Measurements from ENCODE around the gene GYPE. TPM values are rescaled to one million over a fixed set of nuclear protein-coding genes. Genes with fewer than 3 reads are reported as not detected.
"Not testable (repeated sequence)": the region's sequence is repeated elsewhere in the genome, so short reads cannot be mapped to it uniquely, and the experiment has no call there.

GYPE gene
- total RNA-seq, 2 experiments from 2014 or later, result not detected

DNA sequence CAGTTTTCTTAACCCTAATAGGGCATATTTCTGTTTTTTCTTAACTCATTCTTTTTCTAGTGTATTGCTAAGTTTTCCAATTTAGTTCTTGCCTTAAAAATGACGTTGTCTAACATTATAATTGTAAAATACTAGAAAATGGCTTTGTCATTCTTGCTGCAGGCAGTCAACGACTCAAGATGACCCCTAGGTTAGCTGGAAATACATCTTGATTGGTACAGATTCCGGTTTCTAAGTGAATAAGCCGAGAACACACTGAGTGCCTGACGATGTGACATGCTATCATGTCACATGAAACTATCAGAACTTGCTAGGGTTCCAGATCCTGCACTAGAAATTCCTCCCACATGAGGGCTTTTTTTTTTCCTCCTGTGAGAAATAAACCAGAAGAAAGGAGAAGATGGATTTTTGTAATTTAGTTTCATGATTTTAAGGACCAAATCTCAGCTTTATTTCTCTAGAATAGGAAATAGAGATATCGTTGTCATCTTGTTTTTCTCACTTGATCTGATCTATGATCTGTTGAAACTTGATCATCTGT, 49.3 kb downstream of the GYPE start:
- H3K36me3 Mint-ChIP-seq (ENCODE audit: low read depth); POLR2A ChIA-PET; H3K27ac Mint-ChIP-seq; H3K4me1 Mint-ChIP-seq; H3K9me3 Mint-ChIP-seq; DNase-seq; H3K4me3 Mint-ChIP-seq; CTCF ChIA-PET; H3K27me3 Mint-ChIP-seq: not testable (repeated sequence)

DNA sequence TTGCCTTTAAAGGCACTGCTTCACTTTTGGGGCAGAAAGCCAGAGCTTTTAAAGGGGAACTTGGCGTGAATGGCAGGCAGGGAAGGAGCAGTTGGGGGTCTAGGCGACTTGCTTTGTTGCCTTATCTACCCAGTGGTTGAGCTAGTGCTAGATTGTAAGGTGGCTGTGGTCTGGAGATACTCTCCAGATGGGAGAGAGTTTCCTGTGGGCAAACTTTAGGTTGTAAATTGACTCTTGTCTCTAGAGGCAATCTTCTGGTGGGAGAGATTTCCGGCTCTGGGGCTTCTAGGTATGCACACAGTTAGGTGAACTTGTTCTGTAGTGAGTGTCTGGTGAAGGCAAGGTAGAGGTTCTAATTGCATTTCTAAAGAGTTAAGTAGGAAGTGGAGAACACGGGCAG, 50.7 kb downstream of the GYPE start:
- POLR2A ChIA-PET; H3K27me3 Mint-ChIP-seq; H3K4me3 Mint-ChIP-seq; CTCF ChIA-PET; H3K9me3 Mint-ChIP-seq; H3K27ac Mint-ChIP-seq; DNase-seq; H3K36me3 Mint-ChIP-seq (ENCODE audit: low read depth); H3K4me1 Mint-ChIP-seq: not testable (repeated sequence)

DNA sequence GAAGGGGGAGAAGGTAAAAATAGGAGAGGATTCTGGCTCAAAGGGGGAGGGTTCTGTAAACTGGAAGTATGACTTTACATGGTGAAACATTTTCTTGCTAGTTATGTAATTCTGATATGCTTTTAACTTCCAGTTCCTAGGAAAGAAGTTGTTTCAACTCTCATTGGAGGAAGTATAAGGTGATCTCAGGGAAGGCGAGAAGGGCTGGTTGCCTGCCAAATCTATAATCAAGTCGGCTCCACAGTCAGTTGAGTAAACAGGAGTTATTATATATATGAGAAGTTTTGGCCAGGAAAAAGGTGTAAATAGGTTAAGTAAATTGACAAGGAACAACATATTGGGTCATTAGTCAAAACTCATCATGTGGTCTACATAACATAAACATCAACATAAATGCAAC, 56.1 kb downstream of the GYPE start:
- H3K27me3 Mint-ChIP-seq, CTCF ChIA-PET: not testable (repeated sequence)

DNA sequence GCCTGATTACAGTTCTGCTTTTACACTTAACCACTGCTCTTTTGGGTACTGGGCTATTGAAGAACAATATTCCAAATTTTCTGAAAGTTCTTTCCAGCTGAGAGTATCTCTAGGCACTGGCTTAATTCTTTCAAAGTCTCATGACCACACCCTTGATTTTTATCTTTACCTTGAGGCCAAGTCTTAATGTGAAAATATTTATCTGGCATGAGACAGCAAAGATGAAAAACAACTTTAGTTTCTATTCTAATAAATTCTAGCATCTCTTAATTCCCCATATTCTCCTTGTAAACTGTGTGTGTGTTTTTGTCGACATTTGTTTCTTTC, 61.9 kb downstream of the GYPE start:
- H3K27ac Mint-ChIP-seq; H3K4me1 Mint-ChIP-seq; H3K27me3 Mint-ChIP-seq; H3K36me3 Mint-ChIP-seq (ENCODE audit: low read depth); POLR2A ChIA-PET; DNase-seq; H3K9me3 Mint-ChIP-seq; H3K4me3 Mint-ChIP-seq: not testable (repeated sequence)
- CTCF ChIA-PET, result interaction anchor here (0.6 kb wide), 1 partner anchor 711 kb away, joined by 4 read pairs; no protein-coding TSS in a partner anchor

More for the DNA sequence above, 56.1 kb downstream of the GYPE start:
- H3K9me3 Mint-ChIP-seq; H3K4me3 Mint-ChIP-seq; DNase-seq; H3K36me3 Mint-ChIP-seq (ENCODE audit: low read depth); POLR2A ChIA-PET; H3K27ac Mint-ChIP-seq; H3K4me1 Mint-ChIP-seq: not testable (repeated sequence)

DNA sequence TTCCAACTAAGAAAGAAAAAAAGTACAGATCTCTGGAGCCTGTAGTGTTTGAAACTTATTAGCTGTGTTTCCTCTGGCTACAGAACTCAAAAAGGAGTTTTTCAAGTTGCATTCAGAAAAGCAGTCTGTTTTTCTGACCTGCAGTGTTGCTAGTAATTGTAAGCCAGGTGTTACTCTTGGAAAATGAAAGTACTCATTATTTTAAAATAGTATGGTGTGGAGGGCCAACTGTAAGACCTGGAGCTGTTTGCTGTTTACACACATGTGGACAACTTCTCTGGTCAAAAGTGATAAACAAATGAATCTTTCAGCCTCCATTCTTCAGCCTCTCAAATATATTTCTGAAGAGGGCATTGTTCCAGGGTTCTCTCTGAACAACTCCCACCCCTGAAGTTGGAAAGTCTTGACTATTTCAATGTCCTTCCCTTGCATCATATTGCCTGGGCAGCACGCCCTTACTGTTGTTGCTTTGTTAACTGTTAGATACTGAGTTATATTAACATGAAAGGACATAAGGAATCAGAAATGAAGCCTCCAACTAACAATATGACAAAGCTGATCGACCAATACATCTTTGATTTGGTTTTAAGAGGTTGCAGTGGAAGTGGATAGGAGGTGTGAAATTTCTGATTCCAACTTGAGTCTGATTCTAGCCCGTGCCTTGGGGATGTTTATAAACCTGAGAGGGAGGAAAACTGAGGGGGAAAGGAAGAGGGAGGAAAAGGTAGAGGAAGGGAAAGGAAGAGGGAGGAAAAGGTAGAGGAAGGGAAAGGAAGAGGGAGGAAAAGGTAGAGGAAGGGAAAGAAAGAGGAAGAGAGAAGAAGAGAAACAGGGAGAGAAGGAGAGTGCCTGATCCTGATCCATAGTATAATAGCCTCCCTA, 62.5 kb downstream of the GYPE start:
- H3K4me3 Mint-ChIP-seq; H3K36me3 Mint-ChIP-seq (ENCODE audit: low read depth); H3K27me3 Mint-ChIP-seq; H3K9me3 Mint-ChIP-seq; DNase-seq; POLR2A ChIA-PET; H3K27ac Mint-ChIP-seq; H3K4me1 Mint-ChIP-seq: not testable (repeated sequence)
- CTCF ChIA-PET, result interaction anchor here (0.6 kb wide), 1 partner anchor 710 kb away, joined by 4 read pairs; no protein-coding TSS in a partner anchor

DNA sequence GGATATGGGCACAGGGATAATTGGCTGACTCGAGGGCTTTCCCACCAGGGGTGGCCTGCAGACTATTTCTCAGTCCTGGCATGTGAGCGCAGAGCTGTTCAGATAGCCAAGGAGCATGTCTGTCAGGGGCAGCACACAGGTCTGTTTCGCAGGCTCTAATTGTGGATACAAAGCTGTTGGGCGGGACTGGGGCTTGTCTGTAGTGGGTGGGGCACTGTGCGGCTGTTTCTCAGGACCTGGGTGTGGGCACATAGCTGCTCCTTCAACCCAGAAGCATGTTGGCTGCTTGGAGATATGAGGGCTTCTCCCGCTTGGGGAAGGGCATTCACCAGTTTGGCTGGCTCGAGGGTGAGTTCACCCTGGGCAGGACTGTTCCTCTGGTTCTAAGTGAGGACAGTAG, 65.9 kb downstream of the GYPE start:
- H3K4me3 Mint-ChIP-seq; H3K4me1 Mint-ChIP-seq; H3K36me3 Mint-ChIP-seq (ENCODE audit: low read depth); H3K27me3 Mint-ChIP-seq; H3K9me3 Mint-ChIP-seq; CTCF ChIA-PET; DNase-seq; H3K27ac Mint-ChIP-seq; POLR2A ChIA-PET: not testable (repeated sequence)

DNA sequence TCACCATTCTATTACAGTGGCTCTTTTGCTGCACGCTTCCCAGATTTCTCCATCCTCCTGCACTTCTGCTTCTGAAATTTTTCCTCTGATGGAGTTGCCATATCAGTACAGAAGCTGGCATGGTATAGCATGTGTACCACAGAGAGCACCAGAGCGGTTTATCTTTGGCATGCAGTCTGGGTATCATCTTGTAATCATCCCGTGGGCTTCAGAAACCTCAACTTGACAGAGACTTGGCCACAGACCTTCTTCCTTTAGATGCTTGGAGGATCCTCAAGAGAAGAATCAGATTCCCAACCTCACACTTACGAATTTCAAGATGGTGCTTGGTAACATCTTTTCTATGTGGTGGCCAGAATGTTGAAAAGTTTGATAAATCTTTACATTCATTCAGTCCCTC, 71.2 kb downstream of the GYPE start:
- H3K27me3 Mint-ChIP-seq; H3K27ac Mint-ChIP-seq; H3K4me1 Mint-ChIP-seq; CTCF ChIA-PET; POLR2A ChIA-PET; H3K4me3 Mint-ChIP-seq; DNase-seq; H3K36me3 Mint-ChIP-seq (ENCODE audit: low read depth): not testable (repeated sequence)
- H3K9me3 Mint-ChIP-seq, result peaks cover 14% of the 10 kb centered on the region

DNA sequence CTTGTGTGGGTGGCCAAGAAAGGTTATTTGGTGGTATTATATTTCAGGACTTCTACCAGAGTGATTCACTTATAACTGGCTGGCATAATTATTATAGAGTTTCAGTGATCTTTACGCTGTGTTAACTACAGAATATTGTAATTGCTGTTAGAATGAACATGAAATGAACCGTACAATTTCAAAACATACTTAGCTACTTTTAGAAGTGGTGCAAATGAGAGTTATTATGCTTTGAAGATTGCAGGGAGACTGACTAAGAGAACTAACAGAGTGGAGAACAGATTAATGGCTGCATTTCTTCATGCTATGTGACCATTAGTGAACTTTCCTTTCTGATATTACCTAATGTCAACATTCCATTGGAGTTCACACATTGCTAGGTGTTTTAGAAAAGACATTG, 71.7 kb downstream of the GYPE start:
- CTCF ChIA-PET; H3K36me3 Mint-ChIP-seq (ENCODE audit: low read depth); H3K27me3 Mint-ChIP-seq; H3K27ac Mint-ChIP-seq; H3K4me1 Mint-ChIP-seq; DNase-seq; H3K4me3 Mint-ChIP-seq; POLR2A ChIA-PET: not testable (repeated sequence)
- peaks cover 14% of the 10 kb centered on the region for H3K9me3 Mint-ChIP-seq

DNA sequence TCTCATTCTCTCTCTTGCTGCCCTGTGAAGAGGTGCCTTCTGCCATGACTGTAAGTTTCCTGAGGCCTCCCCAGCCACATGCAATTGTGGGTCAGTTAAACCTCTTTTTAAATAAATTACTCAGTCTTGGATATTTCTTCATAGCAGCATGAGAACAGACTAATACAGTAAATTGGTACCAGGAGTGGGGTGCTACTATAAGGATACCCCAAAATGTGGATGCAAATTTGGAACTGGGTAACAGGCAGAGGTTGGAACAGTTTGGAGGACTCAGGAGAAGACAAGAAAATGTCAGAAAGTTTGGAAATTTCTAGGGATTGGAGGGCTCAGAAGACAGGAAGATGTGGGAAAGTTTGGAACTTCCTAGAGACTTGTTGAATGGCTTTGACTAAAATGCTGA, 74.8 kb downstream of the GYPE start:
- POLR2A ChIA-PET; H3K4me1 Mint-ChIP-seq; CTCF ChIA-PET; DNase-seq; H3K27ac Mint-ChIP-seq; H3K4me3 Mint-ChIP-seq; H3K36me3 Mint-ChIP-seq (ENCODE audit: low read depth); H3K27me3 Mint-ChIP-seq: not testable (repeated sequence)
- H3K9me3 Mint-ChIP-seq, result peaks cover 17% of the 10 kb centered on the region

DNA sequence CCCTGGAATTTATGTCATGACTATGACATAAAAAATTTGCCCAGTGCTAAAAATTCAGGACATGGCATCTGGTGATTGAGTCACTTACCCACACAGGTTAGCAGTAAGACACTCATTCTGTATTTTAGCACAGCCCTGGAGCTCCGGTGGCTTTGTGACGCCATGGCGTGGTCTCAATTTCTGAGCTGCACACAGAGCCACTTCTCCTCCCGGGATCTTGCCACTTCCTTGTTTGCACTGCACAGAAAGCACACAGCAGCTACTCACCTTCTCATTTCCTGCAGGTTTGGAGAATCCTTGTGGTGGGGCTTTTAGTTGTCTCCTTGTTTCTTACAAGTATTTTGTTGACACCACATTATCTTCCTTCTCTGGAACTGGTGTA, 76.1 kb downstream of the GYPE start:
- H3K27ac Mint-ChIP-seq; POLR2A ChIA-PET; H3K4me1 Mint-ChIP-seq; H3K27me3 Mint-ChIP-seq; CTCF ChIA-PET; DNase-seq; H3K4me3 Mint-ChIP-seq; H3K36me3 Mint-ChIP-seq (ENCODE audit: low read depth): not testable (repeated sequence)
- H3K9me3 Mint-ChIP-seq, result peaks cover 17% of the 10 kb centered on the region

Other genes starting within 250 kb of the GYPE start
- gene FREM3, start 204.9 kb downstream of the GYPE start, total RNA-seq, result not detected
- gene GYPB, start 113.8 kb upstream of the GYPE start, total RNA-seq, result not detected
- not detected for gene GYPA, start 235.2 kb upstream of the GYPE start, total RNA-seq